SK-N-SH treated with all-trans-retinoic acid at 6 μM for 48 hours (cell line): ENCODE measurements around the gene DNASE2.

Source experiments
- PPARA ChIP-seq: fragments of 250-450 bp; sonication (Bioruptor Pico); IDR thresholded peaks from 2 replicates; pipeline ENCODE4 v1.5.0; 2020; ENCODE audit warnings: mild to moderate bottlenecking, borderline replicate concordance
- SNAI2 ChIP-seq: fragments of 250-450 bp; sonication (Bioruptor Pico); IDR thresholded peaks from 2 replicates; pipeline ENCODE4 v1.5.0; 2020; ENCODE audit warnings: mild to moderate bottlenecking, moderate library complexity

GRCh38 chr19:12838886-12839756 lies 42.1 kb downstream of the DNASE2 start:
- TF ChIP-seq PPARA (no peak), SNAI2 (CRISPR knock-in tag) (no peak)
